ENCODE results near the gene NOS1AP.

NOS1AP gene

DNA sequence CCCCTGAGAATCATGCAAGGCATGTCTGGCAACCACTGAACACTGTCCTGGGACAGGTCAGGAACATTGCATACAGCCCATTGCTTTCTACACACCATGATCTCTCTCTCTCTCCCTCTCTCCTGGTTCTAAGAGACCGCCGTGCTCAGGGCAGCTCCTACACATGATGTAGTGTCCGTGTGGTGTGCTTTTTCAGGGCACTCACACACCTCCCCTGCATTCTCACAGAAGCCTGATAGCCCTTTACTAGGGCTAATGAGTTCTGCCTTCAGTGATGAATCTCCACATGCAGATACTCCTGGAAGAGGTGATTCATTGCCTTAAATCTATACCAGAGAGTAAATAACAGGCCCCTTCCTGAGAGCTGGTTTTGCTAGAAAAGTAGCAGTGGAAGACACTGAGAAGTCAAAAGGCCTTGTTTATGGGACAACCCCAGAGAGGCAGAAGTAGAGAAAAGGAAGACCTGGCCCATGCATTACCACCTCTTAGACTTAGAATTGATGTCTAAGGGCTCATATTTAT is 38.7 kb upstream of the NOS1AP start:
- no peaks in the 10 kb centered on the region for H3K36me3 ChIP-seq (replicated peaks)
- no peak overlapping the region for H3K27ac ChIP-seq
- in situ Hi-C loops (cut with HindIII; ENCODE audit: low pct_ligation_motif_present, low sequenced_read_pairs) = loop anchor here (25.0 kb wide), 2 partner anchors 169 to 244 kb away; no protein-coding TSS in a partner anchor
- no peaks in the 10 kb centered on the region for H3K27me3 ChIP-seq (replicated peaks)
- TF ChIP-seq, protein P1, sequence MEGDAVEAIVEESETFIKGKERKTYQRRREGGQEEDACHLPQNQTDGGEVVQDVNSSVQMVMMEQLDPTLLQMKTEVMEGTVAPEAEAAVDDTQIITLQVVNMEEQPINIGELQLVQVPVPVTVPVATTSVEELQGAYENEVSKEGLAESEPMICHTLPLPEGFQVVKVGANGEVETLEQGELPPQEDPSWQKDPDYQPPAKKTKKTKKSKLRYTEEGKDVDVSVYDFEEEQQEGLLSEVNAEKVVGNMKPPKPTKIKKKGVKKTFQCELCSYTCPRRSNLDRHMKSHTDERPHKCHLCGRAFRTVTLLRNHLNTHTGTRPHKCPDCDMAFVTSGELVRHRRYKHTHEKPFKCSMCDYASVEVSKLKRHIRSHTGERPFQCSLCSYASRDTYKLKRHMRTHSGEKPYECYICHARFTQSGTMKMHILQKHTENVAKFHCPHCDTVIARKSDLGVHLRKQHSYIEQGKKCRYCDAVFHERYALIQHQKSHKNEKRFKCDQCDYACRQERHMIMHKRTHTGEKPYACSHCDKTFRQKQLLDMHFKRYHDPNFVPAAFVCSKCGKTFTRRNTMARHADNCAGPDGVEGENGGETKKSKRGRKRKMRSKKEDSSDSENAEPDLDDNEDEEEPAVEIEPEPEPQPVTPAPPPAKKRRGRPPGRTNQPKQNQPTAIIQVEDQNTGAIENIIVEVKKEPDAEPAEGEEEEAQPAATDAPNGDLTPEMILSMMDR (IDR thresholded peaks at IDR 0.05; ENCODE audit: low read depth, low read length, missing control alignments) = no peak
- no peak for DNase-seq
- H3K4me3 ChIP-seq (ENCODE audit: low read depth, low read length) = no peak overlapping the region

DNA sequence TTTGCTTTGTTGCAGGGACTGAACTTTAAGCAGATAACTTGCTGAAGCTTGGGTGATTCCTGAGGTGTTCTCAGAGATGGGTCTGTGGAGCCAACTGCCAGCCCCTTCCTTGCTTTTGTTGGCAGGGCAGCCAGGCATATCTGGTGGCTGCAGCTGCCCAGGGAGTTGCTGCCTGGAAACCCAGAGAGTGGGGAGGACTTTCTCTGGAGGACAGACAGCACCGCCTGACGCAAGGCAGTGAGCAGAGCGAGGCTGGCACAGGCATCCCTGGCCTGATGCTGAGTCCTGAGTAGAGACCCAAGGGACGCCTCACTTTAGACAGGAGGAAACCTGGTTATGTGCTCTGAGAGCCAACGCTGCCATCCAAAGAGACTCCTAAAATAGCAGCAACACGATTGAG is 36.1 kb upstream of the NOS1AP start:
- Histone ChIP-seq H3K27me3 (replicated peaks) (no peaks in the 10 kb centered on the region), H3K36me3 (replicated peaks) (no peaks in the 10 kb centered on the region), H3K27ac (no peak overlapping the region), H3K4me3 (ENCODE audit: low read depth, low read length) (no peak overlapping the region)
- TF ChIP-seq, protein P1 (IDR thresholded peaks at IDR 0.05; ENCODE audit: low read depth, low read length, missing control alignments) = no peak
- DNase-seq = no peak
- in situ Hi-C loops (cut with HindIII; ENCODE audit: low pct_ligation_motif_present, low sequenced_read_pairs) = loop anchor here (25.0 kb wide), 2 partner anchors 171 to 246 kb away; no protein-coding TSS in a partner anchor

DNA sequence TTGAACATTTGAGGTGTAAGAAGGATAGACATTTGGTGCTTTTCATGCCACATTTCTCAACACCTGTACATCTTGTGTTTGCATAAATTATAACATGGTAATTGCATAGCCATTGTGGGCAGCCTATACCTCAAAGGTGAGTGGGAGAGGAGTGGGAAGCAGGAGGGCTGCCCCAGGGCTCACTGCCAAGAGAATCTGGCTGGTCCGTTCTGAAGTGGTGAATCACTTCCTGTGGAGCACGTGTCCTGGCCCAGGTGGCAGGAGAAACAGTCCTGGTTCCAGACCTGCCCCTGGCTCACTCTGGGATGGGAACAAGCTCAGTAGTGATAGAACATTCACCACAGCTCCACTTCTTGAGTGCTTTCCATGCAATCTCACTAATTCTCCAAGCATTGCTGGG is 34.2 kb upstream of the NOS1AP start:
- H3K27me3 ChIP-seq (replicated peaks) = no peaks in the 10 kb centered on the region
- in situ Hi-C loops (cut with HindIII; ENCODE audit: low pct_ligation_motif_present, low sequenced_read_pairs) = loop anchor here (25.0 kb wide), 2 partner anchors 173 to 248 kb away; no protein-coding TSS in a partner anchor
- H3K36me3 ChIP-seq (replicated peaks) = no peaks in the 10 kb centered on the region
- no peak overlapping the region for H3K4me3 ChIP-seq (ENCODE audit: low read depth, low read length)
- TF ChIP-seq, protein P1 (IDR thresholded peaks at IDR 0.05; ENCODE audit: low read depth, low read length, missing control alignments) = no peak
- no peak for DNase-seq
- no peak overlapping the region for H3K27ac ChIP-seq

DNA sequence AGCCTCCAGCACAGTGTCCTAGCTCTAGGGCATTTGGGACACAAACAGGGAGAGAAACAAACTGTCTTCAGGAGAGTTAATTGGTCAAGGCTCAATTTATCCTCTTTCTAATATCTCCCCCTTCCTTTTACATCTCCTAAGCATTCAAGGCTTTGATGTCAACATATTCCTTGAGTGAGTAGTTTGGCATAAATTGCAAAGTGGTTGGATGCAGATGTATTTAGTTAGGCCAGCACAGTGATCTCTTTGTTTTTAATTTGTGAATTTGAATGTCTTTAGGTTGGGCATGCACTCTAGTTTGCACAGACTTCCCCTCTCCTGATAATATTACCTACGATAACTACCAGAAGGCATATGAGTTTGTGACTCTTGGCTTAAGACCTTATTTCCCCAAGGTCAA is 33.3 kb upstream of the NOS1AP start:
- Histone ChIP-seq H3K27ac (no peak overlapping the region), H3K36me3 (replicated peaks) (no peaks in the 10 kb centered on the region), H3K27me3 (replicated peaks) (no peaks in the 10 kb centered on the region), H3K4me3 (ENCODE audit: low read depth, low read length) (no peak overlapping the region)
- in situ Hi-C loops (cut with HindIII; ENCODE audit: low pct_ligation_motif_present, low sequenced_read_pairs) = loop anchor here (25.0 kb wide), 2 partner anchors 174 to 249 kb away; no protein-coding TSS in a partner anchor
- TF ChIP-seq, protein P1 (IDR thresholded peaks at IDR 0.05; ENCODE audit: low read depth, low read length, missing control alignments) = no peak
- no peak for DNase-seq

DNA sequence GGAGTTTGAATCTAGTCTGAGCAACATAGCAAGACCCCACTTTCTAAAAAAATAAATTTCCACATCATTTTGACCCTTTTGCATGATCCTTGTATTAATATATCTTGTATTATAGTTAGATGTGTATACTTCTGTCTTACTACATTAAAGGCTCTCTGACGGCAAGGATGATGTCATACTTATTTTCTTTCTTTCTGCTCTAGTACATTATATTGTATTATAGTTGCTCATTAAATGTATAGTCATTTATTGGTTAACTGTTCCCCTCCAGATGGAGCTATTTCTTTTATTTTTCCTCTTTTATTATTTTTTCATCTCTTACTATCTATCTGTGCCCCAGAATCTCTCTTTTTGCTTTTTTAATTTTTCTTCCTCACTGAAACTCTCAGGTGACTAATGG is 30.9 kb upstream of the NOS1AP start:
- no peak overlapping the region for H3K27ac ChIP-seq
- TF ChIP-seq, protein P1 (IDR thresholded peaks at IDR 0.05; ENCODE audit: low read depth, low read length, missing control alignments) = no peak
- no peaks in the 10 kb centered on the region for H3K27me3 ChIP-seq (replicated peaks)
- H3K4me3 ChIP-seq (ENCODE audit: low read depth, low read length) = no peak overlapping the region
- H3K36me3 ChIP-seq (replicated peaks) = no peaks in the 10 kb centered on the region
- no peak for DNase-seq
- in situ Hi-C loops (cut with HindIII; ENCODE audit: low pct_ligation_motif_present, low sequenced_read_pairs) = loop anchor here (25.0 kb wide), 2 partner anchors 176 to 251 kb away; no protein-coding TSS in a partner anchor

DNA sequence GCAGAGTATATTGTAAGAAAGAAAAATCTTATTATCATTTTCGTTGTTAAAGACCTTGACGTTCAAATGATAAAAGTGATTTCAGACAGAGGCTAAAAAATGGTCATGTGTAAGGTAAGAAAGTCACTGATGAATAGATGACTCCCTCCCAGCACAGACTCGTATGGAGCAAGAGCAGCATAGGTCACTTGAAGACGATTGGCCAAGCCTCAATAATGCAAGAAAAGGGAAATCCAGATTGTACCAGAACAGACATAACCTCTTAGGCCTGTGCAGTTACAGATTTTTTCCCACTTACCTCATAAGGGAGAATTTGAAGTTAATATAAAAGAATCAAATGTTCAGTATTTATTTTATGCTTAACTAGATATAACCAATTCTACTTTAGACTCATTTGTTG is 29.5 kb upstream of the NOS1AP start:
- H3K27ac ChIP-seq = no peak overlapping the region
- no peaks in the 10 kb centered on the region for H3K36me3 ChIP-seq (replicated peaks)
- TF ChIP-seq, protein P1 (IDR thresholded peaks at IDR 0.05; ENCODE audit: low read depth, low read length, missing control alignments) = no peak
- no peak for DNase-seq
- no peak overlapping the region for H3K4me3 ChIP-seq (ENCODE audit: low read depth, low read length)
- in situ Hi-C loops (cut with HindIII; ENCODE audit: low pct_ligation_motif_present, low sequenced_read_pairs) = loop anchor here (25.0 kb wide), 2 partner anchors 178 to 253 kb away; no protein-coding TSS in a partner anchor
- no peaks in the 10 kb centered on the region for H3K27me3 ChIP-seq (replicated peaks)
